NCI-H510A treated with DMSO at 0.1 percent for 48 hours (cell line): ENCODE results near the gene PIK3R6.
A peak's percentile ranks its signal among the peaks of the same experiment; 100 is the strongest.

ENCODE experiments used
- DNase-seq: peaks from one replicate; lab custom pipeline; 2025; lab: John Stamatoyannopoulos, UW

PIK3R6 gene

DNA sequence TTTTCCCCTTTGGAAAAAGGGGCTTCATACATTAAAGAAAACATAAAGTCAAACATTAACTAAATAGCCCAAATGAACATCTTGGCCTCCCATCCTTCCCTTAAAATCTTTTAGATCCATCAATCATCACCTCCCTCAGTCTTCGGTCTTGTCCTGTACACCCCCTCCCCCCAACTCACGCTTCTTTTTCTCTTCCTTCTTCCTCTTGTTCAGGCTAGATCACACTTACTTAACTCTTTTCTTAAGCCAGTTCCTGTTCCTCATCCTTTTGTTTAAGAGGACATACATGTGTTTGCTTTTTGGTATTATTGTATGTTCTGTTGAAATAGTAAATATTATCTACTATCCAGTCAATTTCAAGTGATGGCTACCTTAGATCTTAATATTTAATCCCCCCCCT is 73.8 kb downstream of the PIK3R6 start:
- DNase-seq, result no peak

DNA sequence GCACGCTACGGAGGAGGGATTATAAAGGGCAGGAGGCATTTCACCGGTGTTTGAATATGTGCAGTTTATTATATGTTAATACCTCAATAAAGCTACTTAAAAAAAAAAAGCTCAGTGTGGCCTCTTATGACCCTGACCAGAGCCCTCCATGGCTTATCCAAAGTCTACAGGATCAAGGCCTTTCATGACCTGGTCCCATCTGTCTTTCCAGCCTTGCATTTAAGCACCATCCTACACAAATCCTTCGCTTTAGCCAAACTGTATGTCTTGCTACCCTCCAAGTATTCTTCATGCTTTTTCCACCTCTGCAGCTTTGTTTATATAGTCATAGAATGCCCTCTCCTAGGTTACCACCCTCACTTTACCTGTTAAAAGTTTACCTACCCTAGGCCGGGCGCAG is 74.8 kb downstream of the PIK3R6 start:
- no peak for DNase-seq

DNA sequence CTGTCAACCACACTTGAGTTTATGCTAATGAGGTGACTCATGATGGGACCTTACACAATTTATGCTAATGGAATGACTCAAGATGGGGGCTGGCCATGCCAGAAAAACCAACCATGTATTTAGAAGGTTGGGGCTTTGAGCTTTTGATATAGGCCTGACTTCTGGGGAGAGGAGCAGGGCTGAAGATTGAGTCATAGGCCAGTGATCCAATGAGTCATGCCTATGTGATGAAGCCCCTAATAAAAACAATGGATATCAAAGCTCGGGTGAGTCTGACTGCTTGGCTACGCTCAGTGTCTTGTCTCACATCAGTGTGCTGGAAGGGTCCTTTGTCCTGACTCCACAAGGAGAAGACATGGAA is 75.6 kb downstream of the PIK3R6 start:
- DNase-seq, result no peak

DNA sequence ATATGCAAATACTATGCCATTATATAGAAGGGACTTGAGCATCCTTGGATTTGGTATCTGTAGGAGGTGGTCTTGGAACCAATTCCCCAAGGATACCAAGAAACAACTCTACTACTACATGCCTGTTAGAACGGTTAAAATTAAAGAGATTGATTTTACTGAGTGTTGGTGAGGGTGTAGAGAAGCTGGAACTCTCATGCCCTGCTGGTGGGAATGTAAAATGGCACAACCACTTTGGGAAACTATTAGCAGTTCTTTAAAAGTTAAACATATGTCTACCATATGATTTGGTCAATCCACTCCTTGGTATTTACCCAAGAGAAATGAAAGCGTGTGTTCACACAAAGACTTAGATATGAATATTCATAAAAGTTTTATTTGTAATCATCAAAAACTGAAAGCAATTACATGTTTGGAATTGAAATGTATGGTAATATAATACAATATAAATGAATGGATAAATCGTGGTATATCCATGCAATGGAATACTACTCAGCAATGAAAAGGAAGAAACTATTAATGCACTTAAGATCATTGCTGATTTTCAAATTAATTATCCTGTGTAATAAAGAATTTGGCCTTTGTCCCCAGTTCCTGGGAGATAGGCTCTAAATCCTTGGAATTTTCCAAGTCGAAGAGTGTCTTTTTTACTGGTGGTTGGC is 76.1 kb downstream of the PIK3R6 start:
- DNase-seq, result no peak

DNA sequence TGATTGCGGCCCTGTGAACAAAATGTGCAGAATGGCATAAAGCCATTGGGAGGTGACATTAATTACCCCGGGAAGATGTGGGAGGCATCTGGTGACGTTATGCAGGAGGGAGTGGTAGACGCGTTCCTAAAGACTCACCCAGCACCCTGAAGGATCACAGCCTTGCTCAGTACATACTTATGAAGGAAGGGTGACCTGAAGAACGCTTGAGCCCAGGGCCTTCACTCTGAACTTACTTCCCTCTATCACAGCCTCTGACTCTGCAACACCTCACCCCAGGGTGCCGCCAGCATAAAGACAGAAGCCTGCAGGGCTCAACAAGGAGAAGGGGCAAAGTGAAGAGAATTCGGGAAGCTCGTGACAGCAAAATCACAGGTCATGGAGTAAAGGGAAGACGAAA is 77.7 kb downstream of the PIK3R6 start:
- DNase-seq, result no peak

DNA sequence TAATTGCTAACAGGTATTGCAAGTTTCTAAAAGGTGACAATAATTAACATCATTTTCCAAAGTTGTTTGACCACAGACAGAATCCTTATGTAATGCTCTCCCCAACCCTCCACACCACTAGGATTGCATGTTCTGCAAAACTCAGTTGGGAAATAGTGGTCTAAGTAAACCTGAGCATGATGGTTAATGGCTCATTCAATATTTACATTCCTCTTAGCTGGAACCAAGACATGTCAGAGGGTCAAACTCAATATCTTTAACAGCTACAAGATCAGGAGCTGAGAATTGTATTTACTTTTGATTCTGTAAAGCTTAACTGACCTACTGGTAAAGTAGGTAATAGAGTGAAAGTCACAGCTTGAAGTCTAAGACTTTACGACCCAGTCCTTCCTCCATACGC is 78.5 kb downstream of the PIK3R6 start:
- DNase-seq, result no peak

DNA sequence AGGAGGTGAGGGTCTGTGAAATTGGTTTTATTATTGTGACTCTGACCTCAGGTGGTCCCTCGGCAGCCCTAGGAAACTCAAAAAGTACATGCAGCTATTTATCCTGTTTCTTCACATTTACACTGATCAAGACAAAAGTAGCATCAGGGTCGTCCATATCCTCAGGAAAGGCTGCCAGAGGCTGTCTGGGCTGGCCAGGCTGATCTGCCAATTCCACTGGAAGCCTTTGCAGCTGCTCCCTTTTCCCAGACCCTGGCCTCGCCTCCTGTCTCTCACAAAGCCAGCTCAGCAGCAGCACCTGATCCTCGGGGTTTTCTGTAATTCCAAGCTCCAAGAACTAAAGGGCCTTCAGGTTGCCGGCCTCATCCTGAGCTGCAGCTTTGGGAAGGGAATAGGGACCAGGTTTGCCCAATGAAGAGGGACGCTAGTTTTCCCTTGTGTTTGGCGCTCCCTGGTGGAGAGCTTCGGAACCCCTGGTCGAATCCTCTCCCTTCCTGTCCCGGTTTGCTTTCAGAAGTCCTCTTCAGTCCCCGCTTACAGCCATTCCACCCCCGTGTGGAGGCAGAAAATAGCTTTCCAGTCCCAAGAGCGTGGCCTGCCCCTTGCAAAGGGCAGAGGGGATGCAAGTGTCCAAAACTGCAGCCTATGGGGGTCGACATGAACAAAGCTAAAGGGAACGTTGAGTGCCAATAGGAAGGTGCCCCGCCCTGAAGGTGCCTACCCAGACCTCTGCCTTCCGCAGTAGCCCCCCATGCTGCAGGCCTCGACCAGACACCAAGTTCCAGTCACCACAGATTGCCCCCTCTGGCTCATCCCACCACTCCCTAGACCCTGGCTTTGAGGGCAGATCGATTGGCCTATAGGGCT is 81.7 kb downstream of the PIK3R6 start:
- peak; percentile 14 for DNase-seq

DNA sequence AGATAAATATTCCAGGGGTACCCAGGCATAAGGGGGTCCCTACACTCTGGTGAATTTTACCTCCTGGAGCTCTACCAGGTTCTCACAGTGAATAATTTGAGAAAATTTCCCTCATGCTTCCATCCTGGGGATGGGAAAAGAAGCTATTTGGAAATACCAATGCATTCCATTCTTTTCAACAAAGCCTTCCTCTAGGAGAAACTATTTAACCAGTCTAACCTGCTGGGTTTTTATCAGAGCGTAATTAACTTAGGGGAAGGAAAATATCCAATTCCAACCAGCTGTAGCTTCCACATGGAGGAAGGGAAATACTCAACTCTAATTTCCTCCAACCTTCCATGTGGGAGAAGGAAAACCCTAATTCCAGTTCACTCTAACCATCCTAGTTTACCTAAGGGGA is 85.3 kb downstream of the PIK3R6 start:
- DNase-seq, result no peak

DNA sequence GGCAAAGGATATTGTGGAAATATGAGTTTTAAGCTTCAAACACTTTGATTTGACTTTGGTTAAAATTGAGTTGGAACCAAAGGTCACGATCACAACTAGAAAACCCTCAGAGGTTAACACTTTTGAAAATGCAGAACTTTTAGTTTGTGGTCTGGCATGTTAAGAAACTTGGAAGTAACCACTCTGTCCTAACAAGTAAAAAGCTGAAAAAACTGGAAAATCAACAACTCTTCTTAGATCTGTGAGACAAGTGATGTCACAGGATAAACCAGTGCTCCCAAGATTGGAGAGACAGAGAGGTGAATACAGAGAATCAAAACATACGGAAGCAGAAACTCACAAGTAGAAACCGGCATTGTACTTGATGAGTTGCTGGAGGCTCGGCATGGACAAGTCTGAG is 85.7 kb downstream of the PIK3R6 start:
- DNase-seq, result no peak

DNA sequence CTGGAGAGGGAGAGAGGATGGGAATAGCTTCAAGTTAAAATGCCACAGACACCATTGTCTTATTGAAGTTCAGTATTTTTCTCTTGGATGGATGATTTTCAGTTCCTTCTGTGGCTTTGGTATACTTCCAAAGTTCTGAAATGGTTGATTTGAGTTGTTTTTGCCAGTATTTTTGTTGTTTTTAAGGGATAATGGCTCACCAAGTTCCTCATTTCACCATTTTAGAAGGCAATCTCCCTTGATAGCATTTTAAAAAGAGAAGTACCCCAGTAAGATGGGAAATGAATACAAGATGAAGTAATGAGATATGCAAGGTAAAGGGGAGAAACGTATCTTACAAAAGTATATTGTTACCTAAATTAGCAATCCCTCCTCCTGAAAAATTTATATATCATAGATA is 90.6 kb downstream of the PIK3R6 start:
- DNase-seq, result no peak

DNA sequence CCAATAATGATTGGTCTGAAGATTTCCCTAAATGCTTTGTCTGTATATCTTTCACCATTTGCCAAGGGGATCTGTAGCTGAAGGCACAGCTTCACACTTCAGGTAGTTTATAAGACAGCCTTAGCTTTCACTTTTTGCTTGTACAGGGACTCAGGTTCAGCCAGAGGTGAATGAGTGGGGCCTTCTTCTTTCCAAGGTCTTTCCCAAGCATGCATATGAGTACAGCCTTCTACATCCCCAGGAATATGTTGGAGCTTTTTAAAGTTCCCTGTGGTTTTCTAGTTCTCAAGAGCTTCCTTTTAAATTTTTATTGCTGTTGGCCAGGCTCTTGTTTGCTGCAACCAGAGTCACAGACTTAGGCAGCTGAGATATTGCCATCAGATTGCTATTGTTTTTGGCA is 91.2 kb downstream of the PIK3R6 start:
- no peak for DNase-seq

DNA sequence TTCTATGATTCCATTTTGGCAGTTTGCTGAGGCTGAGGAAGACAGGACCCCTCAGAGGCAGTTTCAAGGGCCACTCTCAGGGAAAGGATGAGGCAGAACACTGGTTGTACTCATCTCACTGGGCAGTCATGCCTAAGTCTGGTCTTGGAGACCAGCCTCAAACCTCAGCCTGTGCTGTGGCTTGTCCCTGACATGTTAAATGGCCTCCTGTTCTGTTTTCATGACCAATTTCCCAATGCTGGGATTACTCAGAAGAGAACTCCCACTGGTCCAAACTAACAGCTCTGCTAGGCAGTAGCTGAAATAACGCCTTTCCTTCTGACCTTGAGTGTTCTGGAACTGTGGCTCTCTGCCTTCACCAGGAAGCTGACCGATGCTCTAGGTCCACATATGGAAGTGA is 100.7 kb downstream of the PIK3R6 start:
- DNase-seq, result no peak

DNA sequence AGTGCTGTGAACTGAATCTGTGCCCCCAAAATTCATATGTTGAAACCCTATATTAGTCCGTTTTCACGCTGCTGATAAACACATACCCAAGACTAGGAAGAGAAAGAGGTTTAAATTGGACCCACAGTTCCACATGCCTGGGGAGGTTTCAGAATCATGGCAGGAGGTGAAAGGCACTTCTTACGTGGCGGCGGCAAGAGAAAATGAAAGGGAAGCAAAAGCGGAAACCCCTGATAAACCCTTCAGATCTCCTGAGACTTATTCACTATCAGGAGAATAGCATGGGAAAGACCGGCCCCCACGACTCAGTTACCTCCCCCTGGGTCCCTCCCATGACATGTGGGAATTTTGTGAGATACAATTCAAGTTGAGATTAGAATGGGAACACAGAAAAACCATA is 105.5 kb downstream of the PIK3R6 start:
- DNase-seq, result no peak

DNA sequence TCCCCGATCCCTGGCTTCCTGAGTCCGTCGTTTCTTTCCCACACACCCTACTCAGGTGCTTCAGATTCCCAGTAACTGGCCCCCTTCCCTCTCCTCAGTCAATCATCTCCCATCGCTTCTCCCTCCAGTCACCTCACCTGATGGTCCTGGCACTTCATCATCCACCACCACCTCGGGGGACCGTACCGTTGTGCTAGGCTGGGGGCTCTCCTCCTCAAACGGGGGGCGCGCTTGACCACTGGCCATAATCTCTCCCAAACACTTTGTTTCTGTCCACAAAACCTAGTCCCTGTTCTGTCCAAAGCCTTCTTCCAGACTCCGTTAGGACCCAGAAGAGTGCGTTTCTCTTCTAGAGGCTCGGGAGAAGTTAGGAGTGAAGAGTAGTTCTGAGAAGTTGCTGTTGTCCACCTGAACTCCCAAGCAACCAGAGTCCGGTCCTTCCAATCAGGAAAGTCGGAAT is 109.3 kb downstream of the PIK3R6 start, which contains the start of gene SPDYE4:
TSS of gene SPDYE4 (minus strand) at position 410 of the 460 bp plus-strand sequence. CDS start at position 246, 164 bp downstream.
- DNase-seq, result no peak

DNA sequence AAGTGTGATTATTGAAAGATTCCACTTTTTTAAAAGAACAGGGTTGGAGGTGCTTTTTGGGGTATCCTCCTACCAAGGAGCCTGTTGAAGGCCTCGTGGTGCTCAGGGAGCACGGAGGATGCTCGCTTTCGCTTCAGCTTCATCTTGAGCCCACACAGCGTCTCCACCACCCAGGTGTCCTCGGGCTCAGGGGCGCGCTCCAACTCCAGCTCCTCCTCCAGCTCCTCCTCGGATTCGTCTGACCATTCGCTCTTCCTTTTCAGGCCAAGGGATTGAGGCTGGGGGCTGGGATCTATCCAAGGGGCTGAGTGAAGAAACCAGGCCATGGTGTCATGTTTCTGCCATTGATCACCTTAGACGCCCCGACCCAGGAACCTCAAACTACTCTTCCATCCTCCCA is 110.3 kb downstream of the PIK3R6 start:
- DNase-seq, result no peak

DNA sequence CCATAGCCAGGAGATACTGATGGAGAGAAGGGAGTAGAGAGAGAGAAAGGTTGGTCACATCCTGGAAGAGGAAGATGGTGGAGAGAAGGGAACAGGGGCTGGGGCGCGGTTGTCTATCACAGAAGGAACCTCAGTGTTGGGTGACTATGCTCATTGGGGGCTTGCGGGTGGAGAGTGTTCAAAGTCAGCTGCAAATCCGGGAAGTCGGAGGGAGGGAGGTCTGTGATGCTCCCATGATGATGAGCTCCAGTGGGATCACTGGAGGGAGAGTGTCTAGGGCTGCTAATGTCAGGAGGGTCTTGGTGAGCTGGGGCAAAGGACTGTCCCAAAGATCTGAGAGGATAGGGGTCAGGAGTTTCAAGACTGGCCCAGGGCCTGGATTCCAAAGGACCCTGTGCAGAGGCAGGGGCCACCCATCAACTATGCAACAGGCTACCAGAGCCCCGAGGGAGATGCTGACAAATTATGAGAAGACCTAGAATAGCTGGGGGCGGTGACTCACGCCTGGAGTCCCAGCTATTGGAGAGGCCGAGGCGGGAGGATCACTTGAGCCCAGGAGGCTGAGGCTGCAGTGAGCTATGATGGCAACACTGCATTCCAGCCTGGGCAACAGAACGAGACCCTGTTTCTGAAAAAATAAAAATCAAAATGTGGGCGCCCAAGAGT is 111.8 kb downstream of the PIK3R6 start:
- no peak for DNase-seq

DNA sequence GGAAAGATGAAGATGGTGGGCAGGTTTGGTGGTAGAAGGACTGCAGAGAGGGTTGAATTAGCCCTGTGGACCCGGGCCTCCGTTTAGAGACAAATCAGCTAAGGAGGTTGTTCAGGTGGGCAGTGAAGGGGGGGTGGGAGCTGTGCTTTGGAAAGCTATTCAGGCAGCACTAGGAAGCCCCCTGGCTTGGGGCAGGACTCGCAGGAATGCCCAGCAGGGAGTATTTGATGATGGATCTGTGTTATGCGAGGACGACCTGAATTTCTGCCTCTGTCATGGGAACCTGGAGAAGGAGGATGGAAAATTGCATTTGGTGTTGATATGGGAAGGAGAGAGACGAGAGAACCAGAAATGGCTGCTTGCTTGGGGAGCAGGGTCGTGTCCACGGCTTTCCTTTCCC is 112.6 kb downstream of the PIK3R6 start:
- DNase-seq, result no peak

DNA sequence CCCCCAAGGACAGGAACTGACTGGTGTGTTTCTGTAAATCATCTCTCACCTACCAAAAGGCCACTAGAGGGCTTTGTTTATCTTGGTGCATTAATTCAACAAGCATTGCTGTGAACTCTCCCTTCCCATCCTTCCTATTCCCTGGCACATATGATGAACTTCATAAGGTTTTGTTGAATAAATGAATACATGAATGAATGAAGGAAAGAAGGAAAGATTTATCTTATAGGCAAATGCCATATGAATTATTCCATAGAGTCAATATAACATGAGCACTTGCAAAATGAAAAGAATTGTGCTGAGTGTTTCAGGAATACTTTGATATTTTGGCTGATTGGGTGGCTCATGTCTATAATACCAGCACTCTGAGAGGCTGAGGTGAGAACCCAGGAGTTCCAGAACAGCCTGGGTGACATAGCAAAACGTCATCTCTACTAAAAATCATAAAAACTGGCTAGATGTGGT is 113.5 kb downstream of the PIK3R6 start:
- DNase-seq, result no peak

DNA sequence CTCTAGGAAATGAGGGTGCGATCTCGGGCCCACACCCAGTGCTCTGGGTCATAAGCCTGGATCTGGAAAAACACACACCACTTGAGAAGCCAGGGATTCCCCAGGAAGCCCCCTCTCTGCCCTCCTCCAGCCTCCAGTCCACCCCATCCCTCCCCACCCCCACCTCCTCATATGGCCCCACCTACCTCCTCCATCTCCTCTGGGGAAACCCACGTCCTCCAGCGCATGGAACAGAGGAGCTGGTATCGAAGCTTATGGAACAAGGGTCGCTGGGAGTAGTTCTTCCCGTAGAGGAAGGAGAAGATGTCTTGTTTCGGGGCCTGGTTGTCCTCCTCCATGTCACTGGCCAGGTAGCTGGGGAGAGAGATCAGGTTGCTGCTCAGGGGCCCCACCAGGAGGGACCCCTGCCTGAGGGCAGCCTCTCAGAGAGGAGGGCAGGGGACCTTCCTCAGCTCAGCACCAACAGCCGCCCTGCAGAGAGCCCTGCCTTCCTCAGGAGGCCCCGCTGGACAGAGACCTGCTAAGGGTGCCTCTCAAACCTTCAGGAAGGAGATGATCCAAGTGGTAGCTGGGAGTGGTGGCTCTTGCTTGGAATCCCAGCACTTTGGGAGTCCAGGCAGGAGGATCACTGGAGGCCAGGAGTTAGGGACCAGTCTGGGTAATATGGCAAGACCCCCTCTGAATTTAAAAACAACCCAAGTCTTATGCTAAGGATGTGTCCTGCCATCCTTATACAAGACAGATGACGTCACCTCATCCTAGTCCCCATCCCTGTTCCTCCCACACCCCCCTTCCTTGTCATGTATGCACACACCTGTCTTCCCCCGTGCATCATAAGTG is 114.1 kb downstream of the PIK3R6 start:
- no peak for DNase-seq
